HepG2 (cell line): Measurements from ENCODE around the gene MOCS2.

Experiments used
- ATF7-NPFF ChIP-seq: sonication (generic); formaldehyde crosslinking; IDR thresholded peaks from 2 replicates; pipeline ENCODE4 v1.8.1; 2023; ENCODE audit warnings: mild to moderate bottlenecking, low read depth, missing genetic modification reagents, moderate library complexity
- CTCF ChIP-seq: sonication (generic); formaldehyde crosslinking; IDR thresholded peaks from 2 replicates; pipeline ENCODE4 v1.5.0; 2020; ENCODE audit warnings: mild to moderate bottlenecking, missing genetic modification reagents, moderate library complexity
- RXRA ChIP-seq: sonication (generic); formaldehyde crosslinking; IDR thresholded peaks from 2 replicates; pipeline ENCODE4 v1.5.1; 2020; ENCODE audit warnings: missing genetic modification reagents

DNA sequence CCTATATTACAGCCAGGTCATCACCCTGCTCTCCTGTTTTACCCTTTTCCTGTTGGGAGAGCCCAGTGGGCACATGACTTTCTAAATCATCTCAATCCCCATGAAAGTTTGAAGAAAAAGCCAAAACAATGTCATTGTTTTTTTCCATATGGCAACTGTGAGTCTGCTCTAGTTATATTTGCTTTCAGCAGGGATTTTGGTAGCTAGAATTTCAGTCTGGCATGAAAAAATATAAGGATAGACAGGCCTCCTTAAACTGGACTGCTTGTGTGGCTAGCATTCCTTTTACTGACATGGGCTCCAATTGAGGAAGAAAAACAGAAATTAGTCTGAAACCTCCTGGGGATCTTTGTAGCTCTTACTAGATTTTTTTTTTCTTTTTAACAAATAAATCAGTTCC lies 25.6 kb downstream of the MOCS2 start:
- no peak for TF ChIP-seq RXRA (CRISPR knock-in tag)
- TF ChIP-seq ATF7-NPFF (CRISPR knock-in tag): no peak
- no peak for TF ChIP-seq CTCF
